MM.1S (cell line): ENCODE results near the gene EPB41L2.

Experiments used
- CTCF ChIP-seq: fragments of 300-600 bp; sonication (generic); IDR thresholded peaks from 2 replicates; pipeline ENCODE4 v1.5.1; 2016; ENCODE audit warnings: antibody characterized with exemption, low read length, mixed read lengths
- EZH2 ChIP-seq: fragments of 300-600 bp; sonication (generic); optimal IDR thresholded peaks from 2 replicates; pipeline ENCODE3; 2017; ENCODE audit warnings: low read depth, mild to moderate bottlenecking, antibody characterized with exemption, low read length, mixed read lengths

GRCh38 chr6:130825772-130826441, 237.1 kb downstream of the EPB41L2 start:
- TF ChIP-seq CTCF = no peak
- no peak for TF ChIP-seq EZH2
